GM12878 (cell line): Measurements from ENCODE around the gene AJM1.
"Not testable (repeated sequence)": the region's sequence is repeated elsewhere in the genome, so short reads cannot be mapped to it uniquely, and the experiment has no call there.

ENCODE experiments used
- POLR2A ChIP-seq: IDR thresholded peaks from 2 replicates; pipeline ENCODE4 v1.6.1; 2011; ENCODE audit warnings: low read depth, mild to moderate bottlenecking, low read length
- SMC3 ChIP-seq: IDR thresholded peaks from 2 replicates; pipeline ENCODE4 v1.6.1; 2011; ENCODE audit warnings: low read length, improper control_type of control experiment, borderline replicate concordance
- TF ChIP-seq, protein P1 (sequence below), 3 experiments: IDR thresholded peaks in 2 of 3; conservative IDR thresholded peaks in 1 of 3; 2 replicates each; pipeline ENCODE4 v1.5.1; 2011; ENCODE audit warnings: low read depth in 3 of 3, low read length in 3 of 3, mild to moderate bottlenecking in 3 of 3, control low read depth in 2 of 3, moderate library complexity in 2 of 3, inconsistent platforms in 1 of 3, mixed read lengths in 1 of 3; ENCODE audit not compliant: control insufficient read depth in 2 of 3, insufficient read depth in 1 of 3; ENCODE audit errors: extremely low read depth in 1 of 3

DNA sequence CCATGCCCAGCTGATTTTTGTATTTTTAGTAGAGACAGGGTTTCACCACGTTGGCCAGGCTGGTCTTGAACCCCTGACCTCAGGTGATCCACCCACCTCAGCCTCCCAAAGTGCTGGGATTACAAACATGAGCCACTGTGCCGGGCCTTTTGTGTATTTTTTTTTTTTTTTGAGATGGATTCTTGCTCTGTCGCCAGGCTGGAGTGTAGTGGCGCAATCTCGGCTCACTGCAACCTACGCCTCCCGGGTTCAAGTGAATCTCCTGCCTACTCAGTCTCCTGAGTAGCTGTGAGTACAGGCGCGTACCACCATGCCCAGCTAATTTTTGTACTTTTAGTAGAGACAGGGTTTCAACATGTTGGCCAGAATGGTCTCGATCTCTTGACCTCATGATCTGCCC, 41.4 kb downstream of the AJM1 start:
- TF ChIP-seq, protein P1, sequence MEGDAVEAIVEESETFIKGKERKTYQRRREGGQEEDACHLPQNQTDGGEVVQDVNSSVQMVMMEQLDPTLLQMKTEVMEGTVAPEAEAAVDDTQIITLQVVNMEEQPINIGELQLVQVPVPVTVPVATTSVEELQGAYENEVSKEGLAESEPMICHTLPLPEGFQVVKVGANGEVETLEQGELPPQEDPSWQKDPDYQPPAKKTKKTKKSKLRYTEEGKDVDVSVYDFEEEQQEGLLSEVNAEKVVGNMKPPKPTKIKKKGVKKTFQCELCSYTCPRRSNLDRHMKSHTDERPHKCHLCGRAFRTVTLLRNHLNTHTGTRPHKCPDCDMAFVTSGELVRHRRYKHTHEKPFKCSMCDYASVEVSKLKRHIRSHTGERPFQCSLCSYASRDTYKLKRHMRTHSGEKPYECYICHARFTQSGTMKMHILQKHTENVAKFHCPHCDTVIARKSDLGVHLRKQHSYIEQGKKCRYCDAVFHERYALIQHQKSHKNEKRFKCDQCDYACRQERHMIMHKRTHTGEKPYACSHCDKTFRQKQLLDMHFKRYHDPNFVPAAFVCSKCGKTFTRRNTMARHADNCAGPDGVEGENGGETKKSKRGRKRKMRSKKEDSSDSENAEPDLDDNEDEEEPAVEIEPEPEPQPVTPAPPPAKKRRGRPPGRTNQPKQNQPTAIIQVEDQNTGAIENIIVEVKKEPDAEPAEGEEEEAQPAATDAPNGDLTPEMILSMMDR (IDR thresholded peaks at IDR 0.05 in 2 of 3, conservative IDR thresholded peaks at IDR 0.05 in 1 of 3; ENCODE audit: control insufficient read depth in 2 of 3, extremely low read depth in 1 of 3, insufficient read depth in 1 of 3, low read depth in 3 of 3, low read length in 3 of 3) = not testable (repeated sequence)
- not testable (repeated sequence) for TF ChIP-seq SMC3, POLR2A
